ENCODE results near the gene ZNF865.

ZNF865 gene

GRCh38 chr19:55641426-55642152 is 36.1 kb downstream of the ZNF865 start:
- DNase-seq (ENCODE audit: extremely low read depth, low read depth): no peak
- TF ChIP-seq CTCF (IDR thresholded peaks at IDR 0.05; ENCODE audit: low read depth, low read length): no peak

- DNase-seq (ENCODE audit: extremely low read depth, low read depth): no peak
- no peak for TF ChIP-seq CTCF (IDR thresholded peaks at IDR 0.05; ENCODE audit: low read depth, low read length)
Measured at GRCh38 chr19:55642153-55643002, 36.9 kb downstream of the ZNF865 start.

GRCh38 chr19:55643003-55643886 is 37.8 kb downstream of the ZNF865 start, which contains the start of gene ZNF581:
Gene ZNF581 (plus strand): TSS chr19:55643649. CDS start chr19:55644572, 923 bp downstream.
- no peak for TF ChIP-seq CTCF (IDR thresholded peaks at IDR 0.05; ENCODE audit: low read depth, low read length)
- DNase-seq (ENCODE audit: extremely low read depth, low read depth): peak; percentile 40

- no peak for TF ChIP-seq CTCF (IDR thresholded peaks at IDR 0.05; ENCODE audit: low read depth, low read length)
- DNase-seq (ENCODE audit: extremely low read depth, low read depth): no peak
Measured at GRCh38 chr19:55643887-55644176, 38.4 kb downstream of the ZNF865 start.

GRCh38 chr19:55644191-55644833 is 38.9 kb downstream of the ZNF865 start:
- no peak for TF ChIP-seq CTCF (IDR thresholded peaks at IDR 0.05; ENCODE audit: low read depth, low read length)
- DNase-seq (ENCODE audit: extremely low read depth, low read depth): no peak

- no peak for TF ChIP-seq CTCF (IDR thresholded peaks at IDR 0.05; ENCODE audit: low read depth, low read length)
- DNase-seq (ENCODE audit: extremely low read depth, low read depth): no peak
Measured at GRCh38 chr19:55644842-55645511, 39.5 kb downstream of the ZNF865 start.
